CD14-positive monocyte (primary cell): Measurements from ENCODE around the gene SAMSN1. TPM values are rescaled to one million over a fixed set of nuclear protein-coding genes. Genes with fewer than 3 reads are reported as not detected.
A peak's percentile ranks its signal among the peaks of the same experiment; 100 is the strongest.

ENCODE experiments used
- DNase-seq, 3 donors: peaks; one replicate each; pipeline ENCODE4 v3.0.0-alpha.2; 2011 to 2022
- H2AFZ ChIP-seq: 2 replicates; pipeline ENCODE4 v1.6.0; 2012; ENCODE audit warnings: mild to moderate bottlenecking, low read depth, low read length, inconsistent platforms; ENCODE audit not compliant: insufficient read depth, poor library complexity, severe bottlenecking
- H3K27ac ChIP-seq, 2 donors: 1 replicate in 1 of 2; 2 replicates in 1 of 2; pipeline ENCODE4 v1.5.1; 2012 to 2013; ENCODE audit warnings: low read length in 2 of 2, control low read depth in 1 of 2, inconsistent platforms in 1 of 2, low read depth in 1 of 2, mild to moderate bottlenecking in 1 of 2
- H3K27me3 ChIP-seq, 2 donors: one replicate each; pipeline versions ENCODE4 v1.6.0 to v1.6.1; 2011 to 2013; ENCODE audit warnings: low read length in 2 of 2; ENCODE audit not compliant: control insufficient read depth in 2 of 2, insufficient read depth in 2 of 2
- H3K36me3 ChIP-seq, 2 donors: replicated peaks in 1 of 2; 1 replicate in 1 of 2; 2 replicates in 1 of 2; pipeline versions ENCODE4 v1.5.1 to v1.6.1; 2012 to 2013; ENCODE audit warnings: low read length in 2 of 2, control low read depth in 1 of 2, inconsistent platforms in 1 of 2, mild to moderate bottlenecking in 1 of 2; ENCODE audit not compliant: insufficient read depth in 2 of 2, control insufficient read depth in 1 of 2
- H3K4me1 ChIP-seq, 2 donors: 1 replicate in 1 of 2; 2 replicates in 1 of 2; pipeline versions ENCODE4 v1.5.1 to v1.6.1; 2012 to 2013; ENCODE audit warnings: low read length in 2 of 2, control low read depth in 1 of 2, inconsistent platforms in 1 of 2, mild to moderate bottlenecking in 1 of 2, moderate library complexity in 1 of 2; ENCODE audit not compliant: insufficient read depth in 2 of 2, control insufficient read depth in 1 of 2
- H3K4me2 ChIP-seq: replicated peaks from 2 replicates; pipeline ENCODE3; 2012; ENCODE audit warnings: low read length, moderate library complexity, mild to moderate bottlenecking; ENCODE audit not compliant: poor library complexity, severe bottlenecking; ENCODE audit errors: extremely low read depth
- H3K4me3 ChIP-seq, 3 experiments: fragments of 200-600 bp in 1 of 3; sonication (generic) in 1 of 3; replicated peaks in 1 of 3; 1 replicate in 2 of 3; 2 replicates in 1 of 3; pipeline ENCODE4 v1.5.1; 2011 to 2013; ENCODE audit warnings: low read length in 3 of 3, mild to moderate bottlenecking in 3 of 3, control low read depth in 2 of 3, low read depth in 2 of 3, inconsistent platforms in 1 of 3, moderate library complexity in 1 of 3
- H3K79me2 ChIP-seq: 2 replicates; pipeline ENCODE4 v1.6.0; 2012; ENCODE audit warnings: mild to moderate bottlenecking, control low read depth, inconsistent platforms, low read length, moderate library complexity; ENCODE audit not compliant: insufficient read depth
- H3K9ac ChIP-seq: 2 replicates; pipeline ENCODE4 v1.6.0; 2017; ENCODE audit warnings: low read length, mild to moderate bottlenecking; ENCODE audit not compliant: insufficient read depth, poor library complexity, severe bottlenecking
- H3K9me3 ChIP-seq, 2 donors: replicated peaks in 1 of 2; 1 replicate in 1 of 2; 2 replicates in 1 of 2; pipeline versions ENCODE4 v1.5.1 to v1.6.1; 2012 to 2013; ENCODE audit warnings: low read length in 2 of 2, control low read depth in 1 of 2; ENCODE audit not compliant: control insufficient read depth in 1 of 2, insufficient read depth in 1 of 2
- H4K20me1 ChIP-seq: 2 replicates; pipeline ENCODE4 v1.6.0; 2012; ENCODE audit warnings: mild to moderate bottlenecking, low read length, control low read depth, moderate library complexity; ENCODE audit not compliant: insufficient read depth
- H3K27ac Mint-ChIP-seq, 7 donors: one replicate each; pipeline ENCODE4 v1.8.0; 2020; ENCODE audit warnings: mild to moderate bottlenecking in 7 of 7, mixed read lengths in 7 of 7, moderate library complexity in 6 of 7, inconsistent platforms in 2 of 7
- H3K27me3 Mint-ChIP-seq, 3 donors: one replicate each; pipeline ENCODE4 v1.8.0; 2021 to 2022; ENCODE audit warnings: low read depth in 3 of 3, mild to moderate bottlenecking in 3 of 3, mixed read lengths in 3 of 3, moderate library complexity in 3 of 3, inconsistent platforms in 1 of 3
- H3K36me3 Mint-ChIP-seq, 2 donors: one replicate each; pipeline ENCODE4 v1.8.0; 2020; ENCODE audit warnings: mixed read lengths in 2 of 2, inconsistent platforms in 1 of 2, mild to moderate bottlenecking in 1 of 2
- H3K4me1 Mint-ChIP-seq: one replicate; pipeline ENCODE4 v1.8.0; 2020; ENCODE audit warnings: mild to moderate bottlenecking, mixed read lengths
- H3K4me3 Mint-ChIP-seq, 2 donors: one replicate each; pipeline ENCODE4 v1.8.0; 2020; ENCODE audit warnings: mild to moderate bottlenecking in 2 of 2, mixed read lengths in 2 of 2, moderate library complexity in 1 of 2
- H3K9me3 Mint-ChIP-seq, 7 donors: one replicate each; pipeline ENCODE4 v1.8.0; 2020 to 2022; ENCODE audit warnings: mixed read lengths in 7 of 7, mild to moderate bottlenecking in 6 of 7, moderate library complexity in 6 of 7, inconsistent platforms in 2 of 7
- CTCF ChIP-seq: fragments of 200-600 bp; IDR thresholded peaks from one replicate; pipeline ENCODE4 v1.8.0; 2022; ENCODE audit warnings: antibody characterized with exemption, mild to moderate bottlenecking
- WGBS: methylation state at CpG from one replicate; pipeline ENCODE4 v1.1.5; 2013; ENCODE audit warnings: missing lambda C conversion rate; ENCODE audit not compliant: insufficient coverage; 5-methylcytosine and 5-hydroxymethylcytosine counted together
- intact Hi-C, 2 donors: fragments of 100-400 bp; cut with micrococcal nuclease; formaldehyde crosslinking; loops; one replicate each; pipeline versions ENCODE4 v1.15.0 to v1.15.1; 2023
- polyA plus RNA-seq, 3 donors: library from polyadenylated mRNA; depleted of rRNA in 1 of 3; unstranded in 2 of 3; stranded (reverse) in 1 of 3; fragments of 300-500 nt in 2 of 3; fragments of >200 nt in 1 of 3; fragmentation: Illumina TruSeq in 2 of 3; gene quantifications; 1 replicate in 2 of 3; 2 replicates in 1 of 3; pipeline ENCODE4 v1.2.3, GENCODE V29; 2012 to 2021

The SAMSN1 gene
- polyA plus RNA-seq, 3 donors: 20.9 to 38.6 (median 31.0) TPM

DNA sequence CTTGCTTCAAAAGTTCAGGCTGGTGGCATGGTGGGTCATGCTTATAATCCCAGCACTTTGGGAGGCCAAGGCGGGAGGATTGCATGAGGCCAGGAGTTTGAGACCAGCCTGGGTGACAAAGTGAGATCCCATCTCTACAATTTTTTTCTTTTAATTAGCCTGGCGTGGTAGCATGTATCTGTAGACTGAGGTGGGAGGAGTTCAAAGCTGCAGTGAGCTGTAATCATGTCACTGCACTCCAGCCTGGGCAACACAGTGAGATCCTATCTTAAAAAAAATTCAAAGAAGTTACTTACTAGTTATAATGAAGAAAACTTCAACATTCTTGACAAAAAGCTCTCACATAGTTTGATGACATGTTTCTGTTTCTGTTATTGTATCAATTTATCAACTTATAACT lies 45.2 kb downstream of the SAMSN1 start:
- peaks cover 0 to 6% (median under 1%) of the 10 kb centered on the region in 7 donors for H3K9me3 Mint-ChIP-seq
- peaks cover 42% of the 10 kb centered on the region for H3K4me1 Mint-ChIP-seq
- H3K27me3 Mint-ChIP-seq: no peaks in the 10 kb centered on the region
- Histone ChIP-seq H3K4me3 (no peak overlapping the region), H3K4me2 (no peak overlapping the region), H3K79me2 (peaks cover 38% of the 10 kb centered on the region), H2AFZ (no peak overlapping the region), H3K36me3 (peaks cover 56 to 91% of the 10 kb centered on the region in 2 donors), H3K27me3 (no peaks in the 10 kb centered on the region), H3K27ac (peak overlapping the region in 1 of 2 donors; percentile 71), H4K20me1 (peaks cover 6% of the 10 kb centered on the region), H3K4me1 (peaks cover 25 to 33% of the 10 kb centered on the region in 2 donors), H3K9ac (no peak overlapping the region), H3K9me3 (no peaks in the 10 kb centered on the region)
- no peak overlapping the region for H3K4me3 Mint-ChIP-seq
- no peak for DNase-seq
- WGBS: no CpG with 5 or more reads among the region's 2 CpGs
- TF ChIP-seq CTCF: no peak
- peaks cover 78 to 86% of the 10 kb centered on the region in 2 donors for H3K36me3 Mint-ChIP-seq
- intact Hi-C loops: loop anchor here in 1 of 2 donors (10.0 kb wide), 1 partner anchor 234 kb away; no protein-coding TSS in a partner anchor
- peak overlapping the region in 5 of 7 donors; percentile 43 to 85 (median 72) for H3K27ac Mint-ChIP-seq

- H3K4me1 Mint-ChIP-seq: peaks cover 37% of the 10 kb centered on the region
- Histone ChIP-seq H3K27ac (peak overlapping the region in 1 of 2 donors; percentile 71), H3K4me2 (peak overlapping the region; percentile 51), H3K4me1 (peaks cover 25 to 33% of the 10 kb centered on the region in 2 donors), H3K79me2 (peaks cover 25% of the 10 kb centered on the region), H3K9me3 (no peaks in the 10 kb centered on the region), H4K20me1 (peaks cover 6% of the 10 kb centered on the region), H3K27me3 (no peaks in the 10 kb centered on the region), H3K9ac (no peak overlapping the region), H3K36me3 (peaks cover 60 to 91% of the 10 kb centered on the region in 2 donors), H2AFZ (no peak overlapping the region), H3K4me3 (peak overlapping the region in 1 of 3 experiments; percentile 42)
- peaks cover 77 to 86% of the 10 kb centered on the region in 2 donors for H3K36me3 Mint-ChIP-seq
- no peak for TF ChIP-seq CTCF
- no CpG with 5 or more reads among the region's 1 CpG for WGBS
- H3K27ac Mint-ChIP-seq: peak overlapping the region; percentile 50 to 91 (median 84)
- peaks cover 0 to 6% (median 2%) of the 10 kb centered on the region in 7 donors for H3K9me3 Mint-ChIP-seq
- DNase-seq: no peak
- H3K27me3 Mint-ChIP-seq: no peaks in the 10 kb centered on the region
- no peak overlapping the region for H3K4me3 Mint-ChIP-seq
- intact Hi-C loops: no loop called here
Observed at GRCh38 chr21:14499316-14499715, 46.8 kb downstream of the SAMSN1 start.
